Left renal pelvis (tissue), 4 donors: ENCODE measurements around the gene OTUD5. TPM values are rescaled to one million over a fixed set of nuclear protein-coding genes. Genes with fewer than 3 reads are reported as not detected.
A peak's percentile ranks its signal among the peaks of the same experiment; 100 is the strongest.

Source experiments
- DNase-seq, 4 donors: peaks; one replicate each; pipeline ENCODE4 v3.0.0-alpha.2; 2013; ENCODE audit warnings: low read depth in 4 of 4, low spot score in 3 of 4
- polyA plus RNA-seq, 4 donors: library from polyadenylated mRNA; unstranded; fragments of 120-200 nt; gene quantifications; one replicate each; pipeline ENCODE4 v1.2.1, GENCODE V29; 2013; ENCODE audit not compliant: insufficient read length in 4 of 4

OTUD5 gene
- polyA plus RNA-seq, 4 donors, result 59.8 to 67.2 (median 63.9) TPM

GRCh38 chrX:48938721-48939425 lies 18.5 kb downstream of the OTUD5 start:
- no peak for DNase-seq

DNA sequence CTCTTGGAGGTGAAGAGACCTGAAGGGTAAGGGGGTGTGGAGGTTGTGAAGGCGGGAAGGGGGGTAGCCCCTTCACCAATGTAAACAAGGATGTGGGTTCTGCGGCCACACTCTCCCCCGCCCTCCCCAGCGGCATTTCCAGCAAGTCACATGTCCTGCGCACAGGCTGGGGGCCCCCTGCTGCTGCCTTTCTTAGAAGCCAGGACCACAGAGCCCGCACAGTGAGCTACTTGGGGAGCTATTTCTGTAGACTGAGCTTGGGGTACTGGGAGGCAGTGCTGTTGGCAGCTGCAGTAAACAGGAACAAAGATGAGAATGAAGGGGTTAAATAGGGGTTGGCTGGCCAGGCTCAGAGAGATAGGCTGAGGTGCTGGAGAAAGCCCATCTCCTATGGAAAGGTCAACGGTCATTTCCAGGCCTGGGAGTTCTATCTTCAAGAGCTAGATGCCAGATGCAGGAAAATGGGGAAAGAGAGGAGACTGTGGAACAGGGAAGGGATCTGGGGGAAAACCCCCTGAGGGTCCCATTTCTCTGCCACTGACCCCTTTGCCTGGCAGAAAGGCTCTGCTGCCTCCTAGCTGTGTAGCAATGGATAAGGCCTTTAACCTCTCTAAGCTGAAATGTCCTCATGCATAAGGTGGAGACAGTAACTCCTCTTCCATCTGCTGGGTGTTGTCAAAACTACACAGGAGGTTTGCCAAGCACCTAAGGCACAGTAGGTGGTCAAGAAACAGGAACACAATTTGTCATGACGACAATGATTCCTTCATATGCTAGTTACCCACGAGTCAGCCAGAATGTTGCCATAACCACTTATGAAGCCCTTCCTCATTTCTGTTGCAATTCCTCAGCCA lies 20.1 kb downstream of the OTUD5 start:
- no peak for DNase-seq

- no peak for DNase-seq
These were observed 20.9 kb downstream of the OTUD5 start for GRCh38 chrX:48936429-48937053.

GRCh38 chrX:48935301-48935670 lies 22.1 kb downstream of the OTUD5 start:
- no peak for DNase-seq

- no peak for DNase-seq
These were observed 22.7 kb downstream of the OTUD5 start for GRCh38 chrX:48934581-48935300.

DNA sequence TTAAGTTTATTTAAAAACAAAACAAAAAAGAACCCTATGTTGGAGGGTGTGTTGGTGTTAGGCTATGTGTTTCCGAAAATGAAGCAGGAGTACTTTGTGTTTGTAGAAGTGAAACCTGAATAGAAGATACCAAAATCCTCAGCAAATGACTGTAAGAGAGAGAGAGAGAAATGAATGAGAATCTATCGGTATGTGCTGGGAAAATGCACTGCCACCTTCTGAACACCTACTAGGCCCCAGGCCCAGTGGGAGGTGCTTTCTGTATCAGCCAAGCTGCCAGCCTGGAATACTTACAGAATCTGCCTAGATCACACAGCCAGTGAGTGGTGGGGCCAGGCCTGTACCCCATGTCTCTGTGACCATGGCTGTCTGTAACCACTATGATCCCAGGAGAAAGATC lies 23.6 kb downstream of the OTUD5 start:
- DNase-seq, result no peak

- no peak for DNase-seq
These were observed 29.5 kb downstream of the OTUD5 start for GRCh38 chrX:48927736-48928382.

DNA sequence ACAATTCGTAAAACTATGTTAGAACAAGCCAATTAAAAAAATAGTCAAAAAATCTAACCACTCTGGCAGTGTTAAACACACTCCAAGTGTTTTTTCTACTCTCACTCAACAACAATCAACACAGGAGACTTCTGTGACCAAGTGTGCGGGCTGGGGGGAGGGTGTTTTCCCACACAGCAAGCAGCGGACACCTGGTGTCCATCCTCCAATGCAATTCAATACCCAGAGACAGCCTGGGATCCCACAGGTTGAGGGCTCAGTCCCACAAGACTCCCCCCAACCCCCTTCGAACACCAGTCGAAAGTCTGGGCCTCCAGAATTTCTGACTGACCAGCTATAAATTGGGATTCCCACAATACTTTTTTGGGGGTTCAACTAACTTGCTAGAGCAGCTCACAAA lies 30.3 kb downstream of the OTUD5 start:
- no peak for DNase-seq

DNA sequence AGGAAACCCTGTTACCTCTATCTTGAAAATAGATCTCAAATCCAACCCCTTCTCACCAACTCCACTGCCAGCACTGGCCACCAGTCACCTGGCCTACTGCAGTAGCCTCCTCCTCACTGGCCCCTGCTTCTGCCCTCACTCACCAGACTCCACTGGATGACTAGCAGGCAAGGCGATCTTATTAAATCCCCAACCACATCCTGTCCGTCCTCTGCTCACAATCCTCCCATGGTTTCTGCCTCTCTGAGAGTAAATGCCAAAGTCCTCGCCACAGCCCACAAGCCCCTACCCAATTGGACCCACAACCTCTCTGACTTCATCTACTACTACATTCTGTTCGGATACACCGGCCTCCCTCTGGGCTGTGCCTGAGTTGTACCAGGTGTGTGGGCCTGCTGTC lies 33.1 kb downstream of the OTUD5 start:
- DNase-seq, result no peak

GRCh38 chrX:48923771-48924170 lies 33.6 kb downstream of the OTUD5 start:
- DNase-seq, result no peak

DNA sequence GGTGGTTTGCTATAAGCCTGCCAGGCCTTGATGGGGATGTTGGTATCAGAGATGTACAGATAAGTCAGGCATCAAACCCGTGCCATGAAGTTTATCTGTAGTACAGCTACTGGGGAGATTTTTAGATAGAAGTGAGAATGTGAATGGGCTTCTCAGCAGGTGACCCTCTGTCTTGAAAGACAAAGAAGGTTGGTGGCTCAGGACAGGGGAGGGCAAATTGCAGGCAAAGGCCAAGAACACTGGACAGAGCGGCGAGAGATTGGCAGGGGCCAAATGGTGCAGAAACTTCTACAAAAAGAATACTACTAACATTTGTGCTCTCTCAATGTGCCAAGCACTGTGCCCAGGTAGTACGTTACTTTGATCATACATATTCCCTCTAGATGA lies 36.7 kb downstream of the OTUD5 start:
- no peak for DNase-seq

DNA sequence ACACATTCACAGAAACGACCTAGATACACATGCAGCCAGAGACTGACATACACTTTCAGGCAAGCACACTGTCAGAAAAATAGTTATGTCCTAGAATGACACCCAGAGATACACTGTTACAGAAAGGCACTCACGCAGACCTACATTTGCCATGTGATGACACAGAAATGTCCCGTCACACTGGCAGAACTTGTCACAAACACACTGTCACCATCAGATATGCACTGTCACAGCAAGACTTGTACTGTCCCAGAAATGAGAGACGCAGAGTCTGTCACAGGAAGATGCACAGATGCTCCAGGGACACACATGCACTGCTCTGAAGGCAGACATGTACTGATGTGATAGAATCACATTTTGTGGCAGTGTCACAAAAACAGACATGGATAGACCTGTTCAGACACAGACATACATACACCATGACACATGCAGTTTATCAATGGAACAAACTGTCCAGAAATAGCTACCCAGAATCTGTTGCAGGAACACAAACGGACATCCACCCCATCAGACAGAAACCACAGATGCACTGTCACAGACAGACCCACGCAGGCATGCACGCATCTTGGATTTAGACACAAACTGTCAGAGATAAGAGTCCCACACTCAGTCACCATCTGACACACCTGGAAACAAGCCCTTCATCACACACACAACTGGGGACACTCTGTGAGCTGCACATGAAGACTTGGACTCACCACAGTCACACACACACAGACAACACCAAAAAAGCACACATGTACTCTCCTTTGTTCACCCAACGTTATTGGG lies 37.3 kb downstream of the OTUD5 start:
- no peak for DNase-seq

DNA sequence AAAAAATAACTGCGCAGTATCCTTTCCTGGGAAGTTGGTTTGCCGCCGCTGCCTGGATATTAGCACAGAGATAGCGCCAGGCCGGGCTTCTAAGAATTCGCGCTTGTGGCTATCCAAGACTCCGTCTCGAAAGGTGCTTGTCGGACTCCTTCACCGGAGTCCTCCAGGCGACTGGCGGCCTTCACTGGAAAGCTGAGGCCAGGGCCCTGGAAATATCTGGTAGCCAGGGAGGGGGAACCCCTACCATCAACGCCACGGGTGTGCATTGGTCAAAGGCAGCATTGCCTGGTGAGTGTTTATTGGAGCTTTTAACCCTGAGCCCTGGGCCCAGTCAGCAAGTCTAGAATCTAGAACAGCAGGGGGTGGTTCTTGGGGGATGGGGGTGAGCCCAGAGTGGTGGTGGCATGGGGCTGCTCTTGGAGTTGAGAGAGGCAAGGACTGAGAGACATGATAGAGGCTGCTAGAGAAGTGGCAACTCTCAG lies 38.0 kb downstream of the OTUD5 start:
- DNase-seq, result no peak

- DNase-seq, result peak; percentile 58 to 75 (median 70)
These were observed 38.6 kb downstream of the OTUD5 start, which contains the start of gene PIM2 for GRCh38 chrX:48918643-48919340. Gene PIM2, minus strand, starts transcription at chrX:48919024. Its CDS starts 190 bp downstream, at chrX:48918834.

DNA sequence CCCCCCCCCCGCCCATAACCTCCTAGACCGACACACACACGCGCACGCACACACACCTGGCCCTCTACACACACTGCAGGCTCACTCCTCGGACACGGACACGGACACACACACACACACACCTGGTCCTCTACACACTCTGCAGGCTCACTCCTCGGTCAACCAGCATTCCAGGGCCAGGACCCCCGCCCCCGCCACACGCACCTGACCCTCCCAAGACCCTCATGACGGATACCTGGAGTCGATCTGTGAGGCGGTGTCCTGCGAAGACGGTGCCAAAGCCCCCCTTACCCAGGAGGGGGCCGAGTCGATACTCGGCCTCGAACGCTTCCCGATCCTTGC lies 39.1 kb downstream of the OTUD5 start:
- DNase-seq, result no peak

DNA sequence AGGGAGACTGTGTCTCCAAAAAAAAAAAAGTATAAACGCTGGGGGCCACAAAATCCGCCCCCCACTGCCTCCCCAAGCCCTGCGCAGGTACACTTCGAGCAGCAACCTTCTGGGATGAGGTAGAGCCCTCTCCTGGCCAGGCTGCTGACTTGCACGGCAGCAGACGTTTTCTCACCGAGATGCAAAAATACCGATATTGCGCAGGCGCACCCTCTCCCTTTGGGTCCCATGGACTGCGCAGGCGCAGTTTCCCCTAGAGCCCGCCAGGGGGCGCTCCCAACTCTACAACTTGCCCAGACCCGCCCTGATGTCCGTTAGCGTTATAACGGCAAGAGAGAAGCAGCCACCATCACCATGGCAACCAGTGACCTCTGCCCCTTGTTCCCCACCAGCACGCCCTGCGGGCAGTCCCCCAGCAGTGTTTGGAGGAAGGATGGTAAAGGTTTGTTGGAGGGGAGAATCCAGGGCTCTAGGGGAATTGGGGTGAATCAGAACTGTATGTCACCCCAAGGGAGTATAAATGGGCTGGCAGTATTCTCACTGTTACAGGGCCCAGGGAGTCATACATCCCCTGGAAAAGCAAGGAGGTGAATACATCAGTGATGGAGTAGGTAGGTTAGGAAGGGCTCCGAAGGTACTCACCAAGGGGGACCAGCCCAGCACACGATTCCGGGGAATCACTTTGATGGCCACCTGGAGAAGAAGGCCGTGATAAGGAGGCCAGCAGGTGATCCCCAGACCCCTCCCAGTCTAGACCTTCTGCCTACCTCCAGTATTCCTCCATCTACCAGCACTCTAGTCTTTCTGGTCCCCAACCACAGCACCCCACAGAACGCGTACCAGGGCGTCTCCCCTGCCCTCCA lies 40.0 kb downstream of the OTUD5 start:
- DNase-seq, result peak; percentile 70 to 80 (median 73)

GRCh38 chrX:48914593-48915493 lies 42.6 kb downstream of the OTUD5 start:
- no peak for DNase-seq
